ENCODE data around the gene MED25. TPM values are rescaled to one million over a fixed set of nuclear protein-coding genes. Genes with fewer than 3 reads are reported as not detected.

The MED25 gene
- total RNA-seq, 1 experiment from 2014 or later, result 39.9 TPM

- BruUV-seq (replicated peaks), result no TSS peak
- Mint-ChIP-seq H3K36me3 (ENCODE audit: insufficient read depth, unreplicated experiment) (peaks cover 22% of the 10 kb centered on the region), H3K27me3 (ENCODE audit: insufficient read depth, unreplicated experiment) (no peaks in the 10 kb centered on the region), H3K4me3 (ENCODE audit: unreplicated experiment) (no peak overlapping the region), H3K4me1 (ENCODE audit: insufficient read depth, unreplicated experiment) (peaks cover 25% of the 10 kb centered on the region), H3K9me3 (ENCODE audit: unreplicated experiment) (no peaks in the 10 kb centered on the region), H3K27ac (ENCODE audit: low read depth, unreplicated experiment) (peak overlapping the region; percentile 70)
- ChIA-PET CTCF (no interaction called here), POLR2A (interaction anchor here (0.5 to 1.1 kb wide), 3 partner anchors 15 to 1336 kb away, joined by 3 to 6 read pairs (median 3); partner anchors contain the start of gene CTU1)
- intact Hi-C loops (cut with micrococcal nuclease), result no loop called here
- TF ChIP-seq CTCF (IDR thresholded peaks at IDR 0.05; ENCODE audit: unreplicated experiment), result no peak
- no peak for DNase-seq (ENCODE audit: unreplicated experiment)
Observed at GRCh38 chr19:49772850-49773432, 45.1 kb upstream of the MED25 start.

GRCh38 chr19:49773663-49774350 lies 44.3 kb upstream of the MED25 start:
- BruUV-seq (replicated peaks), result no TSS peak
- ChIA-PET POLR2A (interaction anchor here (0.5 to 1.1 kb wide), 3 partner anchors 10 to 1335 kb away, joined by 3 read pairs; partner anchors contain the start of gene CTU1), CTCF (interaction anchor here (0.6 kb wide), 1 partner anchor 227 kb away, joined by 3 read pairs; no protein-coding TSS in a partner anchor)
- no peak for TF ChIP-seq CTCF (IDR thresholded peaks at IDR 0.05; ENCODE audit: unreplicated experiment)
- intact Hi-C loops (cut with micrococcal nuclease), result no loop called here
- H3K27ac Mint-ChIP-seq (ENCODE audit: low read depth, unreplicated experiment), result peak overlapping the region; percentile 23
- H3K4me3 Mint-ChIP-seq (ENCODE audit: unreplicated experiment), result no peak overlapping the region
- peaks cover 18% of the 10 kb centered on the region for H3K4me1 Mint-ChIP-seq (ENCODE audit: insufficient read depth, unreplicated experiment)
- H3K36me3 Mint-ChIP-seq (ENCODE audit: insufficient read depth, unreplicated experiment), result peaks cover 22% of the 10 kb centered on the region
- H3K27me3 Mint-ChIP-seq (ENCODE audit: insufficient read depth, unreplicated experiment), result no peaks in the 10 kb centered on the region
- H3K9me3 Mint-ChIP-seq (ENCODE audit: unreplicated experiment), result no peaks in the 10 kb centered on the region
- no peak for DNase-seq (ENCODE audit: unreplicated experiment)

- H3K27ac Mint-ChIP-seq (ENCODE audit: low read depth, unreplicated experiment), result no peak overlapping the region
- no TSS peak for BruUV-seq (replicated peaks)
- H3K4me3 Mint-ChIP-seq (ENCODE audit: unreplicated experiment), result no peak overlapping the region
- CTCF ChIA-PET, result no interaction called here
- peaks cover 18% of the 10 kb centered on the region for H3K4me1 Mint-ChIP-seq (ENCODE audit: insufficient read depth, unreplicated experiment)
- no peaks in the 10 kb centered on the region for H3K27me3 Mint-ChIP-seq (ENCODE audit: insufficient read depth, unreplicated experiment)
- TF ChIP-seq CTCF (IDR thresholded peaks at IDR 0.05; ENCODE audit: unreplicated experiment), result no peak
- intact Hi-C loops (cut with micrococcal nuclease), result no loop called here
- DNase-seq (ENCODE audit: unreplicated experiment), result no peak
- POLR2A ChIA-PET, result interaction anchor here (1.1 to 3.3 kb wide), 2 partner anchors 8 to 9 kb away, joined by 3 to 14 read pairs; partner anchors contain the start of gene AP2A1
- no peaks in the 10 kb centered on the region for H3K9me3 Mint-ChIP-seq (ENCODE audit: unreplicated experiment)
- peaks cover 22% of the 10 kb centered on the region for H3K36me3 Mint-ChIP-seq (ENCODE audit: insufficient read depth, unreplicated experiment)
Observed at GRCh38 chr19:49774969-49775368, 43.1 kb upstream of the MED25 start.

- ChIA-PET POLR2A (interaction anchor here (0.8 to 3.3 kb wide), 2 partner anchors 9 to 42 kb away, joined by 3 to 14 read pairs; partner anchors contain the start of genes AP2A1 and MED25), CTCF (no interaction called here)
- DNase-seq (ENCODE audit: unreplicated experiment), result no peak
- no peak overlapping the region for H3K4me3 Mint-ChIP-seq (ENCODE audit: unreplicated experiment)
- BruUV-seq (replicated peaks), result no TSS peak
- TF ChIP-seq CTCF (IDR thresholded peaks at IDR 0.05; ENCODE audit: unreplicated experiment), result no peak
- H3K9me3 Mint-ChIP-seq (ENCODE audit: unreplicated experiment), result no peaks in the 10 kb centered on the region
- no peaks in the 10 kb centered on the region for H3K27me3 Mint-ChIP-seq (ENCODE audit: insufficient read depth, unreplicated experiment)
- no peak overlapping the region for H3K27ac Mint-ChIP-seq (ENCODE audit: low read depth, unreplicated experiment)
- intact Hi-C loops (cut with micrococcal nuclease), result no loop called here
- H3K4me1 Mint-ChIP-seq (ENCODE audit: insufficient read depth, unreplicated experiment), result peaks cover 18% of the 10 kb centered on the region
- peaks cover 24% of the 10 kb centered on the region for H3K36me3 Mint-ChIP-seq (ENCODE audit: insufficient read depth, unreplicated experiment)
Observed at GRCh38 chr19:49775742-49776370, 42.2 kb upstream of the MED25 start.

Data from MCF 10A (cell line).